Measurements from ENCODE around the gene CFAP68.
A peak's percentile ranks its signal among the peaks of the same experiment; 100 is the strongest.

The CFAP68 gene

GRCh38 chr11:111846063-111846462 is 33.3 kb upstream of the CFAP68 start:
- CTCF ChIA-PET = interaction anchor here (0.9 to 1.3 kb wide), 2 partner anchors 32 to 136 kb away, joined by 3 read pairs; no protein-coding TSS in a partner anchor
- TF ChIP-seq, protein P1, sequence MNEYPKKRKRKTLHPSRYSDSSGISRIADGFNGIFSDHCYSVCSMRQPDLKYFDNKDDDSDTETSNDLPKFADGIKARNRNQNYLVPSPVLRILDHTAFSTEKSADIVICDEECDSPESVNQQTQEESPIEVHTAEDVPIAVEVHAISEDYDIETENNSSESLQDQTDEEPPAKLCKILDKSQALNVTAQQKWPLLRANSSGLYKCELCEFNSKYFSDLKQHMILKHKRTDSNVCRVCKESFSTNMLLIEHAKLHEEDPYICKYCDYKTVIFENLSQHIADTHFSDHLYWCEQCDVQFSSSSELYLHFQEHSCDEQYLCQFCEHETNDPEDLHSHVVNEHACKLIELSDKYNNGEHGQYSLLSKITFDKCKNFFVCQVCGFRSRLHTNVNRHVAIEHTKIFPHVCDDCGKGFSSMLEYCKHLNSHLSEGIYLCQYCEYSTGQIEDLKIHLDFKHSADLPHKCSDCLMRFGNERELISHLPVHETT (tag by site-specific recombination; IDR thresholded peaks at IDR 0.05) = no peak
- TF ChIP-seq ZNF561 (tag by site-specific recombination; IDR thresholded peaks at IDR 0.05; ENCODE audit: borderline replicate concordance) (no peak), HOXA7 (CRISPR knock-in tag; IDR thresholded peaks at IDR 0.05; ENCODE audit: borderline replicate concordance) (no peak), ZNF623 (tag by site-specific recombination; IDR thresholded peaks at IDR 0.05) (no peak)
- Histone ChIP-seq H3K4me1 (ENCODE audit: control insufficient read depth, insufficient read depth, low read length) (no peaks in the 10 kb centered on the region), H3K9me3 (ENCODE audit: control insufficient read depth, insufficient read depth, low read depth, low read length) (no peaks in the 10 kb centered on the region), H3K36me3 (ENCODE audit: control insufficient read depth in 2 of 2, insufficient read depth in 1 of 2, low read length in 2 of 2) (peaks cover 0 to 58% of the 10 kb centered on the region in 2 experiments; a peak in 2 of 3 replicates), H3K27ac (ENCODE audit: extremely low read depth, low read depth, low read length) (no peak overlapping the region), H3K4me3 (ENCODE audit: low read depth, low read length) (no peak overlapping the region)
- POLR2A ChIA-PET = interaction anchor here (0.7 kb wide), 1 partner anchor 25 kb away, joined by 3 read pairs; the partner anchor contains the start of gene ALG9

DNA sequence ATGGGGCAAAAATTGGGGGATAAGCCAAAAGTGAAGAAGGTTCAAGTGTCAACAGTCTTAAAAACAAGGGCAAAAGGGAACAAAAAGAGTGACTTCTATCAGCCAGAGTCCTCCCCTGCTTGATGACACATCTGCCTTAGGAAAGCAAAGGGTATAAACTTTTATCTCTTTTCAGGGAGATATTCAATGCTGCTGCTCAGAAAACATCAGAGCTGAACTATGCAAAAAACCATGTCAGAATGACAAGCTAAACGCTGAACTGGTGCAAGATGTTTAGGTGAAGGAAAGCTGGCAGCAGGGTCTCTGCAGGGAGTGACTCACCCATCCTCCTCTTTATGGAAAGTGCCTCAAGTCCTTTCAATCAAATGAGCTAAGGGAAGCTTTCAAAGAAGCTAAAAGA is 32.7 kb upstream of the CFAP68 start:
- Histone ChIP-seq H3K9me3 (ENCODE audit: control insufficient read depth, insufficient read depth, low read depth, low read length) (no peaks in the 10 kb centered on the region), H3K4me3 (ENCODE audit: low read depth, low read length) (no peak overlapping the region), H3K27ac (ENCODE audit: extremely low read depth, low read depth, low read length) (no peak overlapping the region), H3K4me1 (ENCODE audit: control insufficient read depth, insufficient read depth, low read length) (no peaks in the 10 kb centered on the region), H3K36me3 (ENCODE audit: control insufficient read depth in 2 of 2, insufficient read depth in 1 of 2, low read length in 2 of 2) (peaks cover 0 to 58% of the 10 kb centered on the region in 2 experiments; a peak in 2 of 3 replicates)
- ChIA-PET POLR2A (interaction anchor here (0.7 to 1.0 kb wide), 2 partner anchors 25 to 40 kb away, joined by 3 read pairs; partner anchors contain the start of gene ALG9), CTCF (interaction anchor here (0.5 to 1.5 kb wide), 5 partner anchors 10 to 279 kb away, joined by 3 to 5 read pairs (median 3); no protein-coding TSS in a partner anchor)
- no peak for TF ChIP-seq MZF1 (tag by site-specific recombination; IDR thresholded peaks at IDR 0.05; ENCODE audit: borderline replicate concordance)
- TF ChIP-seq ZNF664 (tag by site-specific recombination; IDR thresholded peaks at IDR 0.05) = no peak
- TF ChIP-seq ZFP41 (tag by site-specific recombination; IDR thresholded peaks at IDR 0.05; ENCODE audit: borderline replicate concordance) = no peak
- TF ChIP-seq, protein P2, sequence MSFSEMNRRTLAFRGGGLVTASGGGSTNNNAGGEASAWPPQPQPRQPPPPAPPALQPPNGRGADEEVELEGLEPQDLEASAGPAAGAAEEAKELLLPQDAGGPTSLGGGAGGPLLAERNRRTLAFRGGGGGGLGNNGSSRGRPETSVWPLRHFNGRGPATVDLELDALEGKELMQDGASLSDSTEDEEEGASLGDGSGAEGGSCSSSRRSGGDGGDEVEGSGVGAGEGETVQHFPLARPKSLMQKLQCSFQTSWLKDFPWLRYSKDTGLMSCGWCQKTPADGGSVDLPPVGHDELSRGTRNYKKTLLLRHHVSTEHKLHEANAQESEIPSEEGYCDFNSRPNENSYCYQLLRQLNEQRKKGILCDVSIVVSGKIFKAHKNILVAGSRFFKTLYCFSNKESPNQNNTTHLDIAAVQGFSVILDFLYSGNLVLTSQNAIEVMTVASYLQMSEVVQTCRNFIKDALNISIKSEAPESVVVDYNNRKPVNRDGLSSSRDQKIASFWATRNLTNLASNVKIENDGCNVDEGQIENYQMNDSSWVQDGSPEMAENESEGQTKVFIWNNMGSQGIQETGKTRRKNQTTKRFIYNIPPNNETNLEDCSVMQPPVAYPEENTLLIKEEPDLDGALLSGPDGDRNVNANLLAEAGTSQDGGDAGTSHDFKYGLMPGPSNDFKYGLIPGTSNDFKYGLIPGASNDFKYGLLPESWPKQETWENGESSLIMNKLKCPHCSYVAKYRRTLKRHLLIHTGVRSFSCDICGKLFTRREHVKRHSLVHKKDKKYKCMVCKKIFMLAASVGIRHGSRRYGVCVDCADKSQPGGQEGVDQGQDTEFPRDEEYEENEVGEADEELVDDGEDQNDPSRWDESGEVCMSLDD (tag by site-specific recombination; IDR thresholded peaks at IDR 0.05) = no peak
- 0 out of 2 replicates have a peak, but pooled peaks have one; percentile 14 for TF ChIP-seq ZNF10 (tag by site-specific recombination; IDR thresholded peaks at IDR 0.05)
- TF ChIP-seq ZNF335 (tag by site-specific recombination; conservative IDR thresholded peaks at IDR 0.05) = no peak

DNA sequence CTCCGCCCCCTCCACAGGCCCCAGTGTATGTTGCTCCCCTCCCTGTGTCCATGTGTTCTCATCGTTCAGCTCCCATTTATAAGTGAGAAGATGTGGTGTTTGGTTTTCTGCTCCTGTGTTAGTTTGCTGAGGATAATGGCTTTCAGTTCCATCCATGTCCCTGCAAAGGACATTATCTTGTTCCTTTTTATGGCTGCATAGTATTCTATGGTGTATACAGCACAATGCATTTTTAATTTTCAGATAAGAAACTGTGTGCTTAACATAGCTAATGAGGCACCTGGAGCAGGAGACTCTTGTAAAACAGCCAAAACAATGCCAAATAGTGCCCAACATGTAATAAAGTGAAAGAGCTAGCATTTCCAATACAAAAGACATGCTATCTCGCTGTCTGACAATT is 29.7 kb upstream of the CFAP68 start:
- Histone ChIP-seq H3K4me3 (ENCODE audit: low read depth, low read length) (no peak overlapping the region), H3K27ac (ENCODE audit: extremely low read depth, low read depth, low read length) (no peak overlapping the region), H3K36me3 (ENCODE audit: control insufficient read depth in 2 of 2, insufficient read depth in 1 of 2, low read length in 2 of 2) (peaks cover 0 to 63% of the 10 kb centered on the region in 2 experiments; a peak in 2 of 3 replicates), H3K4me1 (ENCODE audit: control insufficient read depth, insufficient read depth, low read length) (no peaks in the 10 kb centered on the region), H3K9me3 (ENCODE audit: control insufficient read depth, insufficient read depth, low read depth, low read length) (no peaks in the 10 kb centered on the region)
- POLR2A ChIA-PET = interaction anchor here (0.6 kb wide), 1 partner anchor 231 kb away, joined by 4 read pairs; no protein-coding TSS in a partner anchor
- CTCF ChIA-PET = interaction anchor here (0.6 to 1.2 kb wide), 2 partner anchors 9 to 284 kb away, joined by 3 to 4 read pairs; no protein-coding TSS in a partner anchor
- TF ChIP-seq ZNF146 (tag by site-specific recombination; IDR thresholded peaks at IDR 0.05) (peak; percentile 71), GLIS2 (tag by site-specific recombination; IDR thresholded peaks at IDR 0.05) (no peak), PRDM6 (tag by site-specific recombination; IDR thresholded peaks at IDR 0.05) (no peak)
- TF ChIP-seq, protein P2 (tag by site-specific recombination; IDR thresholded peaks at IDR 0.05) = no peak
